Panc1 (cell line): ENCODE measurements around the gene IAH1. TPM values are rescaled to one million over a fixed set of nuclear protein-coding genes. Genes with fewer than 3 reads are reported as not detected.

Source experiments
- ATAC-seq: fragments of 200-7000 bp; cut with Tn5 transposase; 2 replicates; pipeline ENCODE4 v1.9.1; 2020; ENCODE audit warnings: mild to moderate bottlenecking, moderate library complexity
- BruUV-seq: library from RNA; stranded (reverse); fragments of 400-500 nt; replicated peaks from 2 replicates; lab custom pipeline; 2021; lab: Mats Ljungman, UMichigan
- CTCF ChIA-PET: fragments of 300-600 bp; sonication (Branson Sonifier 250); formaldehyde crosslinking; loops from one replicate; lab custom pipeline; 2022; ENCODE audit warnings: antibody characterized with exemption; lab: Charles Lee
- POLR2A ChIA-PET: fragments of 300-600 bp; sonication (Branson Sonifier 250); formaldehyde crosslinking; loops from one replicate; lab custom pipeline; 2022; ENCODE audit warnings: antibody characterized with exemption; lab: Charles Lee
- DNase-seq: peaks from one replicate; pipeline ENCODE4 v3.0.0-alpha.2; 2010; ENCODE audit warnings: low read depth, low spot score
- H3K27ac ChIP-seq: 2 replicates; pipeline ENCODE4 v1.5.1; 2011; ENCODE audit warnings: mild to moderate bottlenecking, low read length, inconsistent platforms
- H3K27me3 ChIP-seq: fragments of 200-500 bp; sonication (Bioruptor generic); 2 replicates; pipeline ENCODE4 v1.6.0; 2014; ENCODE audit warnings: low read length, inconsistent platforms; ENCODE audit not compliant: control insufficient read depth, insufficient read depth
- H3K36me3 ChIP-seq: fragments of 200-500 bp; sonication (Bioruptor generic); 2 replicates; pipeline ENCODE4 v1.5.1; 2014; ENCODE audit warnings: inconsistent platforms, mild to moderate bottlenecking, low read length, moderate library complexity; ENCODE audit not compliant: control insufficient read depth, insufficient read depth
- H3K4me1 ChIP-seq: 2 replicates; pipeline ENCODE4 v1.5.1; 2011; ENCODE audit warnings: inconsistent platforms, mild to moderate bottlenecking, low read length, moderate library complexity; ENCODE audit not compliant: control insufficient read depth, insufficient read depth
- H3K4me3 ChIP-seq, 2 experiments: 2 replicates each; pipeline ENCODE4 v1.5.1; 2011 to 2012; ENCODE audit warnings: low read depth in 2 of 2, low read length in 2 of 2, mild to moderate bottlenecking in 2 of 2, inconsistent platforms in 1 of 2, moderate library complexity in 1 of 2
- H3K9me3 ChIP-seq: fragments of 200-500 bp; sonication (Bioruptor generic); 2 replicates; pipeline ENCODE4 v1.5.1; 2014; ENCODE audit warnings: low read depth, mild to moderate bottlenecking, inconsistent platforms, low read length, moderate library complexity; ENCODE audit not compliant: control insufficient read depth, insufficient read depth
- CTCF ChIP-seq: fragments of 450-650 bp; IDR thresholded peaks from 2 replicates; pipeline ENCODE4 v1.5.1; 2017; ENCODE audit warnings: mild to moderate bottlenecking
- POLR2AphosphoS5 ChIP-seq: IDR thresholded peaks from 2 replicates; pipeline ENCODE4 v1.6.1; 2012; ENCODE audit warnings: mild to moderate bottlenecking, low read depth, low read length, moderate library complexity
- REST ChIP-seq, 2 experiments: IDR thresholded peaks; 2 replicates each; pipeline ENCODE4 v1.6.1; 2011 to 2012; ENCODE audit warnings: low read depth in 2 of 2, control low read depth in 1 of 2, low read length in 1 of 2, mild to moderate bottlenecking in 1 of 2, moderate library complexity in 1 of 2; ENCODE audit not compliant: insufficient read depth in 1 of 2
- SIN3A ChIP-seq: IDR thresholded peaks from 2 replicates; pipeline ENCODE4 v1.6.1; 2012; ENCODE audit warnings: low read depth, mild to moderate bottlenecking, low read length, moderate library complexity, borderline replicate concordance; ENCODE audit not compliant: insufficient read depth
- TCF7L2 ChIP-seq: IDR thresholded peaks from 2 replicates; pipeline ENCODE4 v1.6.1; 2011; ENCODE audit warnings: mild to moderate bottlenecking, low read depth, low read length, inconsistent platforms
- in situ Hi-C: cut with HindIII; loops from 2 replicates; pipeline ENCODE4 v1.10.0; 2016; ENCODE audit warnings: low sequenced_read_pairs, low pct_unique_long_range_greater_than_20kb
- intact Hi-C: fragments of 100-400 bp; cut with micrococcal nuclease; formaldehyde crosslinking; loops from one replicate; pipeline ENCODE4 v1.10.0; 2022; ENCODE audit not compliant: unreplicated experiment
- total RNA-seq: library from RNA; stranded (reverse); gene quantifications from one replicate; pipeline ENCODE4 v1.2.1, GENCODE V29; 2021; ENCODE audit not compliant: unreplicated experiment

Gene IAH1
- total RNA-seq, 1 experiment from 2014 or later: 72.2 TPM

GRCh38 chr2:9439536-9439935 lies 34.8 kb upstream of the IAH1 start:
- H3K27ac ChIP-seq: no peak overlapping the region
- ChIA-PET CTCF (no interaction called here), POLR2A (interaction anchor here (0.7 kb wide), 1 partner anchor 38 kb away, joined by 9 read pairs; no protein-coding TSS in a partner anchor)
- H3K27me3 ChIP-seq: no peaks in the 10 kb centered on the region
- no peaks in the 10 kb centered on the region for H3K9me3 ChIP-seq
- intact Hi-C loops: no loop called here
- in situ Hi-C loops: no loop called here
- BruUV-seq: no TSS peak
- H3K36me3 ChIP-seq: peaks cover 20% of the 10 kb centered on the region; the same call in 1 of the 2 replicates
- no peaks in the 10 kb centered on the region for H3K4me1 ChIP-seq
- DNase-seq (no peak), ATAC-seq (no peak)
- TF ChIP-seq POLR2AphosphoS5: no peak
- TF ChIP-seq REST (IDR thresholded peaks at IDR 0.05; ENCODE audit: insufficient read depth in 1 of 2, low read depth in 2 of 2, low read length in 1 of 2): no peak
- no peak for TF ChIP-seq CTCF
- no peak for TF ChIP-seq TCF7L2
- TF ChIP-seq SIN3A: no peak
- no peak overlapping the region for H3K4me3 ChIP-seq

- ATAC-seq: no peak
- no peaks in the 10 kb centered on the region for H3K4me1 ChIP-seq
- ChIA-PET POLR2A (no interaction called here), CTCF (no interaction called here)
- intact Hi-C loops: no loop called here
- H3K27ac ChIP-seq: no peak overlapping the region
- in situ Hi-C loops: no loop called here
- H3K27me3 ChIP-seq: no peaks in the 10 kb centered on the region
- TF ChIP-seq POLR2AphosphoS5 (no peak), REST (IDR thresholded peaks at IDR 0.05; ENCODE audit: insufficient read depth in 1 of 2, low read depth in 2 of 2, low read length in 1 of 2) (no peak), SIN3A (no peak)
- H3K36me3 ChIP-seq: peaks cover 20% of the 10 kb centered on the region; the same call in 1 of the 2 replicates
- no TSS peak for BruUV-seq
- H3K4me3 ChIP-seq: no peak overlapping the region
- DNase-seq: no peak
- no peaks in the 10 kb centered on the region for H3K9me3 ChIP-seq
Measured at GRCh38 chr2:9440058-9440727, 34.2 kb upstream of the IAH1 start.
